HG02981 (cell line): ENCODE results near the gene PCSK5.

Experiments used
- ATAC-seq: cut with Tn5 transposase; IDR thresholded peaks from one replicate; pipeline ENCODE4 v1.9.1; 2021; ENCODE audit warnings: mild to moderate bottlenecking, moderate library complexity; ENCODE audit not compliant: unreplicated experiment

PCSK5 gene

GRCh38 chr9:76221423-76221822 is 330.9 kb downstream of the PCSK5 start:
- no peak for ATAC-seq

GRCh38 chr9:76223749-76224340 is 333.4 kb downstream of the PCSK5 start:
- no peak for ATAC-seq

GRCh38 chr9:76227156-76227555 is 336.7 kb downstream of the PCSK5 start:
- no peak for ATAC-seq

- no peak for ATAC-seq
Measured at GRCh38 chr9:76231001-76231400, 340.5 kb downstream of the PCSK5 start.

GRCh38 chr9:76232861-76233489 is 342.5 kb downstream of the PCSK5 start:
- no peak for ATAC-seq

- no peak for ATAC-seq
Measured at GRCh38 chr9:76240578-76240977, 350.1 kb downstream of the PCSK5 start.

GRCh38 chr9:76245518-76245917 is 355.0 kb downstream of the PCSK5 start:
- no peak for ATAC-seq

- ATAC-seq, result no peak
Measured at GRCh38 chr9:76246680-76247079, 356.2 kb downstream of the PCSK5 start.

- ATAC-seq, result no peak
Measured at GRCh38 chr9:76247426-76247825, 357.0 kb downstream of the PCSK5 start.

- ATAC-seq, result no peak
Measured at GRCh38 chr9:76249309-76249708, 358.8 kb downstream of the PCSK5 start.

GRCh38 chr9:76255781-76256455 is 365.4 kb downstream of the PCSK5 start:
- ATAC-seq, result no peak

GRCh38 chr9:76257311-76257710 is 366.8 kb downstream of the PCSK5 start:
- no peak for ATAC-seq

GRCh38 chr9:76266649-76267283 is 376.3 kb downstream of the PCSK5 start:
- ATAC-seq, result no peak

- ATAC-seq, result no peak
Measured at GRCh38 chr9:76267284-76267652, 376.8 kb downstream of the PCSK5 start.

GRCh38 chr9:76269789-76270188 is 379.3 kb downstream of the PCSK5 start:
- ATAC-seq, result no peak

- no peak for ATAC-seq
Measured at GRCh38 chr9:76271755-76272154, 381.3 kb downstream of the PCSK5 start.

GRCh38 chr9:76289042-76289441 is 398.6 kb downstream of the PCSK5 start:
- no peak for ATAC-seq

GRCh38 chr9:76289703-76290102 is 399.2 kb downstream of the PCSK5 start:
- ATAC-seq, result no peak

- no peak for ATAC-seq
Measured at GRCh38 chr9:76290555-76290954, 400.1 kb downstream of the PCSK5 start.

- no peak for ATAC-seq
Measured at GRCh38 chr9:76292246-76292645, 401.8 kb downstream of the PCSK5 start.

- no peak for ATAC-seq
Measured at GRCh38 chr9:76292658-76293057, 402.2 kb downstream of the PCSK5 start.

- no peak for ATAC-seq
Measured at GRCh38 chr9:76294301-76294700, 403.8 kb downstream of the PCSK5 start.
